ENCODE data around the gene FOXN3. TPM values are rescaled to one million over a fixed set of nuclear protein-coding genes. Genes with fewer than 3 reads are reported as not detected.

FOXN3 gene
- total RNA-seq, 4 donors from 2014 or later, result 27.4 to 91.4 (median 39.2) TPM

DNA sequence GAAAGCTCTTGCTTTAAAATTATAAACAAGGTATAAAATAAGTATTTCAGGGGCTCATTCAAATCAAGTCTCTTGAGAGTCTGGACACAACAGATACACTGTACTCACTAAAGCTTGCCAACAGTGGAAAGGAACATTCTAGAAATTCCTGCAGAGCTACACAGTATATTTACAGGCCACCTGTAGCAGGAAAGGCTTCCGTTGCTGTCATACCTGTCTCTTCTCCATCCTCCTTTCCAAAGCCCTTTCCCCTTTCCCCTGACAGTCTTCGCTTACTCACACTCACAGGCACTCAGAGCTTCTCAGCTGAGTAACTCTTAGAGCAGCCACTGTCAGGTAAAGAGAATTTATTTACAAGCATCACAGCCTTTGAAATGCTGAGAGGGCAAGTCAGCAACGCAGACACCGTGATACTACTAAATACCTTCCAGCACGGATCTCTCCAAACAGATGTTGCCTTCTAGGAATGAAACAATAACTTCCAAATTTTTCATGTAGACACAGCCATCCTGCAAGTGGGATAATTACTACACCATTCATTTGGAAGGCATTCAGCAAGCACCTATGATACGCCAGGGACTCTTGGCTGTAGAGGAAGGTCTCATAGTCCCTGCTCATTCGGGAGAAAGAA, 167.9 kb downstream of the FOXN3 start:
- TF ChIP-seq, protein P1, sequence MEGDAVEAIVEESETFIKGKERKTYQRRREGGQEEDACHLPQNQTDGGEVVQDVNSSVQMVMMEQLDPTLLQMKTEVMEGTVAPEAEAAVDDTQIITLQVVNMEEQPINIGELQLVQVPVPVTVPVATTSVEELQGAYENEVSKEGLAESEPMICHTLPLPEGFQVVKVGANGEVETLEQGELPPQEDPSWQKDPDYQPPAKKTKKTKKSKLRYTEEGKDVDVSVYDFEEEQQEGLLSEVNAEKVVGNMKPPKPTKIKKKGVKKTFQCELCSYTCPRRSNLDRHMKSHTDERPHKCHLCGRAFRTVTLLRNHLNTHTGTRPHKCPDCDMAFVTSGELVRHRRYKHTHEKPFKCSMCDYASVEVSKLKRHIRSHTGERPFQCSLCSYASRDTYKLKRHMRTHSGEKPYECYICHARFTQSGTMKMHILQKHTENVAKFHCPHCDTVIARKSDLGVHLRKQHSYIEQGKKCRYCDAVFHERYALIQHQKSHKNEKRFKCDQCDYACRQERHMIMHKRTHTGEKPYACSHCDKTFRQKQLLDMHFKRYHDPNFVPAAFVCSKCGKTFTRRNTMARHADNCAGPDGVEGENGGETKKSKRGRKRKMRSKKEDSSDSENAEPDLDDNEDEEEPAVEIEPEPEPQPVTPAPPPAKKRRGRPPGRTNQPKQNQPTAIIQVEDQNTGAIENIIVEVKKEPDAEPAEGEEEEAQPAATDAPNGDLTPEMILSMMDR (IDR thresholded peaks at IDR 0.05), result no peak
- no peak for TF ChIP-seq POLR2A (IDR thresholded peaks at IDR 0.05)
- 42 to 61% methylated on average over 7 of the region's 7 CpGs for WGBS, 2 donors
- DNase-seq, result no peak
- Histone ChIP-seq H3K27me3 (no peaks in the 10 kb centered on the region), H3K36me3 (peaks cover 0 to 14% (median 0%) of the 10 kb centered on the region in 3 donors), H3K9me3 (no peaks in the 10 kb centered on the region), H3K27ac (no peak overlapping the region), H3K4me3 (no peak overlapping the region), H3K4me1 (peaks cover 0 to 67% (median 12%) of the 10 kb centered on the region in 3 donors)
- intact Hi-C loops (cut with DNase I), result no loop called here

DNA sequence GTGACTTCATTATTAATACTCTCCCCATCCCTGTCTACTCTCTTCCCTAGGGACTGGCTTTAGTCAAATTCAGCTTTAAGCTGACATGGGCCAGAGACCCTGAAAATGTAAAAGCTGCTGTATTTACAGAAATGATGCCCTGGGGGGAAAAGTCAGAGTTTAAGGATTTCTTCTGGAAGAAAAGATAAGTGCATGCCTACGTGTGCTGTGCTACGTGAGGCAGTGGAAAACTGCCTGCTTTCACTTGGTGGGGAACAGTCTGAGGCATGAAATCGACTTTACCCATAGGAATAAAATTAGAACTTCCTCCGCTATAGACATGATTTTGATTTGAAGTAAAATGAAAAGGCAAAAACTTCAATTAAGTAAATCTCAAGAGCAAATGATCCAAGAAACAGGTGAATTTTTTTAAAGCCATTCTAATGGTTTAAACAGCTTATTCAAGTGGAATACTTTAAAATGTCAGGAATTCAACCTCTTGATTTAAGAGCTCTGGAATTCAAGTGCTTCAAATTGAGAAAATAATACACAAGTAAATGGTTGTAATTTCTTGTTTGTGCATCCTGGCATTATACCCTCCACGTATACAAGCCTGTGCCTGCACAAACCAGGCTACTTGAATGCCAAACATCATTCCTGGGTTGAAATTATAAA, 168.5 kb downstream of the FOXN3 start:
- Histone ChIP-seq H3K27ac (no peak overlapping the region), H3K27me3 (no peaks in the 10 kb centered on the region), H3K36me3 (peaks cover 0 to 8% (median 0%) of the 10 kb centered on the region in 3 donors), H3K4me3 (no peak overlapping the region), H3K9me3 (no peaks in the 10 kb centered on the region), H3K4me1 (peaks cover 0 to 67% (median 17%) of the 10 kb centered on the region in 3 donors)
- intact Hi-C loops (cut with DNase I), result no loop called here
- TF ChIP-seq, protein P1 (IDR thresholded peaks at IDR 0.05), result no peak
- no peak for TF ChIP-seq POLR2A (IDR thresholded peaks at IDR 0.05)
- WGBS, 2 donors, result 63 to 70% methylated on average over 5 of the region's 5 CpGs
- DNase-seq, result no peak

DNA sequence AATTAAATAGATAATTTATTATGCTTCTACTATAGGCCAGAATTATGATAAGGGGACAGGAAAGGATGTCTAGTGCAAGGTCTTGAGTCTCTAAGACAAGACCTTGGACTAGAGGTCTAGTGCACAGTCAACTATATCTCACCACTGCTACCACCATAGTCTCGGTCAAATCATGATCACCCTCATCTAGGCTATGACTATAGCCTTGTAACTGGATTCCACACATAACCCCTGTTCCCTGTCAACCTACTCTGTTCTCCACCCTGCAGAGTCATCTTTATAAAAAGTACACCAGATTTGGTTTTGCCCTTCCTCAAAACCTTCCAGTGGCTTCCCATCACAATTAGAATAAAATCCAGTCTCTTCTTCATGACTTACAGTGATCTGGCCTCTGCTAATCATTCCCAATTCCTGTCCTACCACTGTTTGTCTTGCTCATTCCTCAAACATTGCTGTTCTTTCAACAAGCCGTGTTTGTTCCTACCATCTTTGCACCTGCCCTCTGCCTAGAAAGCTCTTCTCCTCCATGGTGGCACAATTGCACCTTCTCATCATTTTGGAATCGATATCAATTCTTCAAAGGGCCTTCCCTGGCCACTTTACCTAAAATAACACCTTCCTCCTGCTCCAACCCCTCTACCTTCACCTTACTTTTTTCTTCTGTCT, 169.4 kb downstream of the FOXN3 start:
- Histone ChIP-seq H3K4me3 (no peak overlapping the region), H3K27ac (no peak overlapping the region), H3K36me3 (peaks cover 0 to 8% (median 0%) of the 10 kb centered on the region in 3 donors), H3K4me1 (peaks cover 0 to 67% (median 27%) of the 10 kb centered on the region in 3 donors), H3K9me3 (no peaks in the 10 kb centered on the region), H3K27me3 (no peaks in the 10 kb centered on the region)
- WGBS, 2 donors, result 95 to 98% methylated on average over 3 of the region's 3 CpGs
- DNase-seq, result no peak
- no peak for TF ChIP-seq POLR2A (IDR thresholded peaks at IDR 0.05)
- TF ChIP-seq, protein P1 (IDR thresholded peaks at IDR 0.05), result no peak
- intact Hi-C loops (cut with DNase I), result no loop called here

DNA sequence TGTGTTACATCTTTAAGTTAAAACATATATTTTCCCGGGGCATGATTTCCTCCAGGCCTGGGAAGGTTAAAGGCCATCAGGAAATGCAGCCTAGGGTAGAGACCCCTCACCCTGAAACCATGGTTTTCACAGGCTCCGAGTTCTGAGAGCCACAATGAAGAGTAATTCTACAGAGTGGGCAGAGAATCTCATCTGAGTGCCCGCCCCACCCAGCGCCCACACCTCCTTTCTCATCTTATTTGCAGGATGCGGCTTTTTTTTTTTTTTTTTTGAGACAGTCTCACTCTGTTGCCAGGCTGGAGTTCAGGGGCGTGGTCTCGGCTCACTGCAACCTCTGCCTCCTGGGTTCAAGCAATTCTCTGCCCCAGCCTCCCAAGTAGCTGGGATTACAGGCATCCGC, 170.7 kb downstream of the FOXN3 start:
- intact Hi-C loops (cut with DNase I), result no loop called here
- H3K27ac ChIP-seq, result no peak overlapping the region
- no peak overlapping the region for H3K4me3 ChIP-seq
- peaks cover 0 to 8% (median 0%) of the 10 kb centered on the region in 3 donors for H3K36me3 ChIP-seq
- TF ChIP-seq, protein P1 (IDR thresholded peaks at IDR 0.05), result no peak
- TF ChIP-seq POLR2A (IDR thresholded peaks at IDR 0.05), result no peak
- WGBS, 2 donors, result 87 to 92% methylated on average over 6 to 8 of the region's 8 CpGs
- H3K4me1 ChIP-seq, result peaks cover 0 to 73% (median 35%) of the 10 kb centered on the region in 3 donors
- no peak for DNase-seq
- H3K27me3 ChIP-seq, result no peaks in the 10 kb centered on the region
- H3K9me3 ChIP-seq, result no peaks in the 10 kb centered on the region

DNA sequence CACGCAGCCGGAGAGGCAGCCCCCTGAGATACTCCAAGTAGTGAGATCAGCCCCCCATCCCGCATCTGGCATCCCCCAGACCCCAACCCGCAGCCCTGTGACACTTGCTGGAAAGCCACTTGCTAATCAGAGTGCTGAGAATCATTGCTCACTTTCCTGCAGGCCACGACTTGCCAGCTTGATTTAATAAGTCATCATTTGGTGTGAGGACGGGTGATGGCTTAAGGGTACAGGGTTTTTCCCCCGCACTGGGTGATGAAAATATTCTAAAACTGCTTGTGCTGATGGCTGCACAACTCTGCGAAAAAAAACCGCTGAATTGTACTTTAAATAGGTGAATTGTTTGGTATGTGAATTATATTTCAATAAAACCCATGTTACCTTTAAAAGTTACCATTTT, 171.2 kb downstream of the FOXN3 start:
- Histone ChIP-seq H3K36me3 (peaks cover 0 to 8% (median 0%) of the 10 kb centered on the region in 3 donors), H3K4me1 (peaks cover 0 to 78% (median 35%) of the 10 kb centered on the region in 3 donors), H3K27ac (no peak overlapping the region), H3K9me3 (no peaks in the 10 kb centered on the region), H3K4me3 (no peak overlapping the region), H3K27me3 (no peaks in the 10 kb centered on the region)
- intact Hi-C loops (cut with DNase I), result no loop called here
- TF ChIP-seq POLR2A (IDR thresholded peaks at IDR 0.05), result no peak
- TF ChIP-seq, protein P1 (IDR thresholded peaks at IDR 0.05), result no peak
- no peak for DNase-seq
- WGBS, 2 donors, result 57 to 73% methylated on average over 8 to 9 of the region's 9 CpGs
